Endometrium (tissue), 2 donors: ENCODE data around the gene SPIRE2.

Source experiments
- FAIRE-seq: peaks from 2 replicates; lab custom pipeline; 2012; peaks lifted over from hg19 to GRCh38; lab: Jason Lieb, UNC
- donor health status: control.
- donor health status: control.

SPIRE2 gene

GRCh38 chr16:89915303-89916232 lies 87.3 kb downstream of the SPIRE2 start:
- FAIRE-seq, result no peak

GRCh38 chr16:89917773-89918452 lies 89.6 kb downstream of the SPIRE2 start:
- FAIRE-seq, result no peak

- no peak for FAIRE-seq
Measured at GRCh38 chr16:89918453-89919347, 90.4 kb downstream of the SPIRE2 start, which contains the start of gene MC1R. Gene MC1R, plus strand, starts transcription at chr16:89918862. Its CDS starts 397 bp downstream, at chr16:89919259.

- no peak for FAIRE-seq
Measured at GRCh38 chr16:89919535-89920406, 91.5 kb downstream of the SPIRE2 start.

DNA sequence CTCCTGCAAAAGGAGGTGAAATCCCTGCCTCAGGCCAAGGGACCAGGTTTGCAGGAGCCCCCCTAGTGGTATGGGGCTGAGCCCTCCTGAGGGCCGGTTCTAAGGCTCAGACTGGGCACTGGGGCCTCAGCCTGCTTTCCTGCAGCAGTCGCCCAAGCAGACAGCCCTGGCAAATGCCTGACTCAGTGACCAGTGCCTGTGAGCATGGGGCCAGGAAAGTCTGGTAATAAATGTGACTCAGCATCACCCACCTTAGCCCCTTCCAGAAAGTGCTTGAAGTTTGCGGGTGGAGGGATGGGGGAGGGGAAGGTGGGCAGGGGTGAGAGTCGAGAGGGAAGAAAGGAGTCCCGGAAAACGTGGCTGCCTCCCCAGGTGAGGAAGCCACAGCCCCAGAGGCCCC lies 92.4 kb downstream of the SPIRE2 start:
- no peak for FAIRE-seq
